ENCODE data around the gene NMNAT2. TPM values are rescaled to one million over a fixed set of nuclear protein-coding genes. Genes with fewer than 3 reads are reported as not detected.

NMNAT2 gene
- total RNA-seq, 4 donors from 2014 or later: 0.10 to 0.29 (median 0.26) TPM; not detected in 1

- no peak for ATAC-seq
- Histone ChIP-seq H3K27me3 (no peaks in the 10 kb centered on the region), H3K36me3 (no peaks in the 10 kb centered on the region), H3K4me3 (no peak overlapping the region), H3K4me1 (no peaks in the 10 kb centered on the region), H3K9me3 (no peaks in the 10 kb centered on the region), H3K27ac (peak overlapping the region in 1 of 4 donors; percentile 27)
- no peak for DNase-seq
- in situ Hi-C loops (cut with MboI; ENCODE audit: low sequenced_read_pairs in 4 of 4) (no loop called here), intact Hi-C loops (cut with DNase I; ENCODE audit: low total_unique reads) (no loop called here)
- TF ChIP-seq CTCF (IDR thresholded peaks at IDR 0.05 in 4 of 5, conservative IDR thresholded peaks at IDR 0.05 in 1 of 5) (no peak), POLR2A (IDR thresholded peaks at IDR 0.05) (no peak)
Observed at GRCh38 chr1:183270541-183271141, 147.5 kb downstream of the NMNAT2 start.

- peak; percentile 71 to 75 for ATAC-seq
- intact Hi-C loops (cut with DNase I; ENCODE audit: low total_unique reads): no loop called here
- TF ChIP-seq CTCF (IDR thresholded peaks at IDR 0.05 in 4 of 5, conservative IDR thresholded peaks at IDR 0.05 in 1 of 5) (no peak), POLR2A (IDR thresholded peaks at IDR 0.05) (no peak)
- DNase-seq: peak; percentile 7 to 56
- H3K4me1 ChIP-seq: no peaks in the 10 kb centered on the region
- H3K36me3 ChIP-seq: no peaks in the 10 kb centered on the region
- H3K9me3 ChIP-seq: no peaks in the 10 kb centered on the region
- H3K27me3 ChIP-seq: no peaks in the 10 kb centered on the region
- H3K4me3 ChIP-seq: no peak overlapping the region
- in situ Hi-C loops (cut with MboI; ENCODE audit: low sequenced_read_pairs in 4 of 4): no loop called here
- peak overlapping the region in 2 of 4 donors; percentile 10 to 50 for H3K27ac ChIP-seq
Observed at GRCh38 chr1:183267646-183268431, 150.3 kb downstream of the NMNAT2 start.

- in situ Hi-C loops (cut with MboI; ENCODE audit: low sequenced_read_pairs in 4 of 4) (no loop called here), intact Hi-C loops (cut with DNase I; ENCODE audit: low total_unique reads) (no loop called here)
- H3K4me1 ChIP-seq: no peaks in the 10 kb centered on the region
- no peaks in the 10 kb centered on the region for H3K36me3 ChIP-seq
- ATAC-seq (no peak), DNase-seq (no peak)
- H3K27ac ChIP-seq: no peak overlapping the region
- H3K4me3 ChIP-seq: no peak overlapping the region
- no peaks in the 10 kb centered on the region for H3K9me3 ChIP-seq
- peaks cover 0 to 6% (median 0%) of the 10 kb centered on the region in 3 donors for H3K27me3 ChIP-seq
- TF ChIP-seq POLR2A (IDR thresholded peaks at IDR 0.05): no peak
- no peak for TF ChIP-seq CTCF (IDR thresholded peaks at IDR 0.05 in 4 of 5, conservative IDR thresholded peaks at IDR 0.05 in 1 of 5)
Observed at GRCh38 chr1:183263886-183264602, 154.1 kb downstream of the NMNAT2 start.

GRCh38 chr1:183262628-183263200 is 155.5 kb downstream of the NMNAT2 start:
- H3K4me3 ChIP-seq: no peak overlapping the region
- H3K4me1 ChIP-seq: no peaks in the 10 kb centered on the region
- no peak overlapping the region for H3K27ac ChIP-seq
- peaks cover 0 to 6% (median 0%) of the 10 kb centered on the region in 3 donors for H3K27me3 ChIP-seq
- TF ChIP-seq CTCF (IDR thresholded peaks at IDR 0.05 in 4 of 5, conservative IDR thresholded peaks at IDR 0.05 in 1 of 5) (no peak), POLR2A (IDR thresholded peaks at IDR 0.05) (no peak)
- DNase-seq (no peak), ATAC-seq (no peak)
- intact Hi-C loops (cut with DNase I; ENCODE audit: low total_unique reads): no loop called here
- in situ Hi-C loops (cut with MboI; ENCODE audit: low sequenced_read_pairs in 4 of 4): no loop called here
- H3K36me3 ChIP-seq: no peaks in the 10 kb centered on the region
- H3K9me3 ChIP-seq: no peaks in the 10 kb centered on the region
